ENCODE data around the gene GTF3C6. TPM values are rescaled to one million over a fixed set of nuclear protein-coding genes. Genes with fewer than 3 reads are reported as not detected.

The GTF3C6 gene
- total RNA-seq, 2 donors from 2014 or later: 18.0 to 30.3 TPM

DNA sequence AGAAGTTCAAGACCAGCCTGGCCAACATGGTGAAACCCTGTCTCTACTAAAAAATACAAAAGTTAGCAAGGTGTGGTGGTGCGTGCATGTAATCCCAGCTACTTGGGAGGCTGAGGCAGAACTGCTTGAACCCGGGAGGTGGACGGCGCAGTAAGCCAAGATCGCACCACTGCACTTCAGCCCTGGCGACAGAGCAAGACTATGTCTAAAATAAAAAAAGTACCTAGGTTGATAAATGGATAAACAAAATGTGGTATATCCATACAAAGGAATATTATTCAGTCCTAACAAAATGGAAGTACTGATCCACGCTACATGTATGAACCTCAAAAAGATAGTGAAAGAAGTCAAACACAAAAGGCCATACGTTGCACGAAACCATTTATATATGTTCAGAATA, 22.1 kb downstream of the GTF3C6 start:
- no peak for DNase-seq (ENCODE audit: low spot score)
- H3K27me3 ChIP-seq (replicated peaks; ENCODE audit: insufficient read depth): no peaks in the 10 kb centered on the region
- peaks cover 4 to 18% of the 10 kb centered on the region in 2 donors for H3K4me1 ChIP-seq (ENCODE audit: control insufficient read depth in 1 of 2, low read depth in 2 of 2)
- H3K36me3 ChIP-seq: peaks cover 6% of the 10 kb centered on the region
- no peak overlapping the region for H3K27ac ChIP-seq
- H3K9me3 ChIP-seq: no peaks in the 10 kb centered on the region
- ATAC-seq (ENCODE audit: insufficient number of reproducible peaks, low FRiP score, low read depth): no peak
- TF ChIP-seq, protein P1, sequence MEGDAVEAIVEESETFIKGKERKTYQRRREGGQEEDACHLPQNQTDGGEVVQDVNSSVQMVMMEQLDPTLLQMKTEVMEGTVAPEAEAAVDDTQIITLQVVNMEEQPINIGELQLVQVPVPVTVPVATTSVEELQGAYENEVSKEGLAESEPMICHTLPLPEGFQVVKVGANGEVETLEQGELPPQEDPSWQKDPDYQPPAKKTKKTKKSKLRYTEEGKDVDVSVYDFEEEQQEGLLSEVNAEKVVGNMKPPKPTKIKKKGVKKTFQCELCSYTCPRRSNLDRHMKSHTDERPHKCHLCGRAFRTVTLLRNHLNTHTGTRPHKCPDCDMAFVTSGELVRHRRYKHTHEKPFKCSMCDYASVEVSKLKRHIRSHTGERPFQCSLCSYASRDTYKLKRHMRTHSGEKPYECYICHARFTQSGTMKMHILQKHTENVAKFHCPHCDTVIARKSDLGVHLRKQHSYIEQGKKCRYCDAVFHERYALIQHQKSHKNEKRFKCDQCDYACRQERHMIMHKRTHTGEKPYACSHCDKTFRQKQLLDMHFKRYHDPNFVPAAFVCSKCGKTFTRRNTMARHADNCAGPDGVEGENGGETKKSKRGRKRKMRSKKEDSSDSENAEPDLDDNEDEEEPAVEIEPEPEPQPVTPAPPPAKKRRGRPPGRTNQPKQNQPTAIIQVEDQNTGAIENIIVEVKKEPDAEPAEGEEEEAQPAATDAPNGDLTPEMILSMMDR (IDR thresholded peaks at IDR 0.05): no peak
- H3K4me3 ChIP-seq: peak overlapping the region; percentile 87

- Histone ChIP-seq H3K4me1 (ENCODE audit: control insufficient read depth in 1 of 2, low read depth in 2 of 2) (peaks cover 4 to 18% of the 10 kb centered on the region in 2 donors), H3K27me3 (replicated peaks; ENCODE audit: insufficient read depth) (no peaks in the 10 kb centered on the region), H3K4me3 (peak overlapping the region; percentile 87), H3K9me3 (no peaks in the 10 kb centered on the region), H3K27ac (peak overlapping the region; percentile 70 to 87), H3K36me3 (peaks cover 11% of the 10 kb centered on the region)
- TF ChIP-seq, protein P1 (IDR thresholded peaks at IDR 0.05): no peak
- ATAC-seq (ENCODE audit: insufficient number of reproducible peaks, low FRiP score, low read depth) (no peak), DNase-seq (ENCODE audit: low spot score) (no peak)
Observed at GRCh38 chr6:110981202-110981600, 22.7 kb downstream of the GTF3C6 start.

DNA sequence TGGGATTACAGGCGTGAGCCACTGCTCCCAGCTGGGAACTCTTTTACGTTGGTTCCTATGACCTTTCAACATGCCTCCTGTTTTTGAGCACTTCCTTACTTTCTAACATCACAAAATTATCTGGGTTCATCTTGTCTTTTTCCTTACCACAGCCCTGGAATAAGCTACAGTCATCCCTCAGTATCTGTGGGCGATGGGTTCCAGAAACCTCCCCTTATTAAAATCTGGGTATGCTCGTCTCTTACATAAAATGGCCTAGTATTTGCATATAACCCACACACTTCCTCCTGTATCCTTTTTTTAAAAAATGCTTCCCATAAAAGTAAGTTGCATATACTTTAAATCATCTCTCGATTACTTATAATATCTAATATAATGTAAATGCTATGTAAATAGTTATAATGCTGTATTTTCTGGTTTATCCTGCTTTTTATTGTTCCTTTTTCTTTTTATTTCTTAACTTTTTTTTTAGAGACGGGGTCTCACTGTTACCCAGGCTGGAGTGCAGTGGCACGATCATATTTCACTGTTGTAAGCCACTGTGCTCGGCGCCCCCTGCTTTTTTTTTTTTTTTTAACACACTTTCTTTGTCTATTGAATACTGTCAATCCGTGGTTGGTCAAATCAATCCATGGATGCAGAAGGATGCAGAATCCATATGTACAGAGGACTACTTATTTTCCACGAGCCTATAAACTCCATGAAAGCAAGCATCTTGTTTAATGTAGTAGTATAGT, 32.5 kb downstream of the GTF3C6 start:
- Histone ChIP-seq H3K4me1 (ENCODE audit: control insufficient read depth in 1 of 2, low read depth in 2 of 2) (no peaks in the 10 kb centered on the region), H3K36me3 (peaks cover 19% of the 10 kb centered on the region), H3K27ac (no peak overlapping the region), H3K9me3 (no peaks in the 10 kb centered on the region), H3K4me3 (no peak overlapping the region), H3K27me3 (replicated peaks; ENCODE audit: insufficient read depth) (no peaks in the 10 kb centered on the region)
- DNase-seq (ENCODE audit: low spot score): no peak
- no peak for ATAC-seq (ENCODE audit: insufficient number of reproducible peaks, low FRiP score, low read depth)
- TF ChIP-seq, protein P1 (IDR thresholded peaks at IDR 0.05): no peak

- no peak for DNase-seq (ENCODE audit: low spot score)
- ATAC-seq (ENCODE audit: insufficient number of reproducible peaks, low FRiP score, low read depth): no peak
- TF ChIP-seq, protein P1 (IDR thresholded peaks at IDR 0.05): no peak
- Histone ChIP-seq H3K4me3 (no peak overlapping the region), H3K27ac (no peak overlapping the region), H3K4me1 (ENCODE audit: control insufficient read depth in 1 of 2, low read depth in 2 of 2) (no peaks in the 10 kb centered on the region), H3K9me3 (no peaks in the 10 kb centered on the region), H3K27me3 (replicated peaks; ENCODE audit: insufficient read depth) (no peaks in the 10 kb centered on the region), H3K36me3 (peaks cover 20% of the 10 kb centered on the region)
Observed at GRCh38 chr6:110996691-110997090, 38.2 kb downstream of the GTF3C6 start.

DNA sequence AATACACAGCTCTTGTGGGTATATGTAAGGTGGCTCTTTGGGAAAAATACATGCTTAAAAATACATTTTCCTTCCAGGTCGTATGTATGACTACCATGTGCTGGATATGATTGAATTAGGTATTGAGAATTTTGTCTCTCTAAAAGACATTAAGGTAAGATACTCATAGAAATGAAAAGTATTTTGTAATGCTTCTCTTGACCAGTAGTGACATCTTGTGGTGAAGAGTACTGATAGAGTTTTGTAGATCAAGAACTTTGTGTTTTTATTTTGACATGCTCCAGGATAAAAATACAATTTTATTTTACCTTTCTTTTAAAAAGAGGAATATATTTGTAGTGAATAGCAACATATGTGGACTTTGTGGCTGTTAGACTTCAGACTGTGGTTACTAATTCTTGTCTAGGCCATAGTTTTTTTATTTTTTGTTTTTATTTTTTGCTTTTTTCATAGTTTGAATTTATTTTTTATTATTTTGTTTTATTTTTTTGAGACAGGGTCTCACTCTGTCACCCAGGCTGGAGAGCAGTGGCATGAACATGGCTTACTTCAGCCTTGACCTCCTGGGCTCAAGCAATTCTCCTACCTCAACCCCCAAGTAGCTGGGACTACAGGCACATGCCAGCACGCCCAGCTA, 41.2 kb downstream of the GTF3C6 start:
- Histone ChIP-seq H3K27ac (no peak overlapping the region), H3K4me3 (no peak overlapping the region), H3K27me3 (replicated peaks; ENCODE audit: insufficient read depth) (no peaks in the 10 kb centered on the region), H3K36me3 (peaks cover 16% of the 10 kb centered on the region), H3K4me1 (ENCODE audit: control insufficient read depth in 1 of 2, low read depth in 2 of 2) (no peaks in the 10 kb centered on the region), H3K9me3 (no peaks in the 10 kb centered on the region)
- DNase-seq (ENCODE audit: low spot score) (no peak), ATAC-seq (ENCODE audit: insufficient number of reproducible peaks, low FRiP score, low read depth) (no peak)
- TF ChIP-seq, protein P1 (IDR thresholded peaks at IDR 0.05): no peak
